Measurements from ENCODE around the gene ANKRD11.

The ANKRD11 gene

DNA sequence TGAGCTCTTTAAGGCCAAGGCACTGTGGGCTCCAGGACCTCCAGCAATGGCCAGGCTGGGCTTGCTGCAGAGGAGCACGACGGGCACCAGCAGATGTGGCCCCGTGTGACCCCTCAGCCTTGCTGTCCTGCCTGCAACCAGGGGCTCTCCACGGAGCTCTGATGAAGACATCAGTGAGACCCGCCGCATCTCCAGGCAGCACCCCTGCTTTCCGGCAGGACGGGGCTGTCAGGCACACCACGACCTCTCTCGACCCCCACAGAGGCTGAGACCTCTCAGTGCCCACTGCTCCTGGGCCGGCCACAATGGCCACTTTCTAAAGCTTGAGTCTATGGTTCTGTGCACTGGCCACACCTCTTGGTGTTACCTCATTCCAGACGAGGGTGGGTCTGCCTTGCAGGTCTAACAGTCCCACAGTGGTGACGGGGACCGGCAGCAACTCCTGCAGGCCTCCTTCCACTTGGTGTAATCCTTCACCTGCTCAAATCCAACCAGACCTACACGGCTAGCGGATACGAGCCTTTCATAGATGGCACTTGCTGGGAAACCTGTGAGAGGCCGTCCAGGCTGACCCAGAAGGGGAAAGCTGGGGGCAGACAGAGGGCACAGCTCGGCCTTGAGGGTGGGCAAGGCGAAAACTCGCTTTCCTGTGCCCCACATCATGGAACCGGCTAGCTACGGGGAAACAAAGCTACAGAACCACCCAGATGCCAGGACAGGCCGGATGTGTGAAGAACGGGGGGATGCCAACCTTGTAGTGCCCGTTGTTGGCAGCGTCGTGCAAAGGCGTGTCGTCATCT is 202.4 kb downstream of the ANKRD11 start:
- Histone ChIP-seq H2AK5ac (ENCODE audit: low read length, severe bottlenecking) (no peak overlapping the region), H3K14ac (ENCODE audit: low read length in 2 of 2) (no peak overlapping the region), H3K18ac (ENCODE audit: low read depth in 1 of 2, low read length in 2 of 2) (no peak overlapping the region), H2BK15ac (ENCODE audit: low read depth, poor library complexity, severe bottlenecking) (no peak overlapping the region), H3K79me1 (replicated peaks; ENCODE audit: low read length, poor library complexity, severe bottlenecking) (peaks cover 57% of the 10 kb centered on the region), H3K23ac (ENCODE audit: low read length in 2 of 2) (no peak overlapping the region), H3K9ac (ENCODE audit: low read length) (no peak overlapping the region), H3K4me2 (ENCODE audit: low read length, poor library complexity, severe bottlenecking) (no peak overlapping the region), H3K4me1 (ENCODE audit: control insufficient read depth, insufficient read depth, low read depth, low read length) (peaks cover 8% of the 10 kb centered on the region), H2BK120ac (ENCODE audit: low read depth, low read length) (no peak overlapping the region), H4K91ac (ENCODE audit: low read length) (no peak overlapping the region), H2AFZ (ENCODE audit: low read depth, low read length) (no peak overlapping the region), H3K27ac (ENCODE audit: low read length, poor library complexity, severe bottlenecking) (no peak overlapping the region), H4K8ac (ENCODE audit: low read length) (no peak overlapping the region), H3K27me3 (ENCODE audit: control insufficient read depth in 1 of 2, insufficient read depth in 1 of 2, low read length in 2 of 2) (no peaks in the 10 kb centered on the region), H2BK5ac (ENCODE audit: low read depth, low read length, poor library complexity, severe bottlenecking) (no peak overlapping the region), H3K4ac (ENCODE audit: low read depth in 1 of 2, low read length in 2 of 2) (no peak overlapping the region), H3K9me3 (ENCODE audit: control insufficient read depth, low read length) (no peaks in the 10 kb centered on the region), H3K36me3 (ENCODE audit: control insufficient read depth in 1 of 2, insufficient read depth in 2 of 2, low read depth in 1 of 2, low read length in 2 of 2) (peaks cover 64 to 77% of the 10 kb centered on the region in 2 experiments), H3K4me3 (ENCODE audit: insufficient read depth in 1 of 2, low read depth in 1 of 2, low read length in 2 of 2) (no peak overlapping the region), H2BK12ac (ENCODE audit: low read length in 2 of 2) (no peak overlapping the region)
- DNase-seq: no peak
- 95% methylated on average over 30 of the region's 30 CpGs for WGBS

DNA sequence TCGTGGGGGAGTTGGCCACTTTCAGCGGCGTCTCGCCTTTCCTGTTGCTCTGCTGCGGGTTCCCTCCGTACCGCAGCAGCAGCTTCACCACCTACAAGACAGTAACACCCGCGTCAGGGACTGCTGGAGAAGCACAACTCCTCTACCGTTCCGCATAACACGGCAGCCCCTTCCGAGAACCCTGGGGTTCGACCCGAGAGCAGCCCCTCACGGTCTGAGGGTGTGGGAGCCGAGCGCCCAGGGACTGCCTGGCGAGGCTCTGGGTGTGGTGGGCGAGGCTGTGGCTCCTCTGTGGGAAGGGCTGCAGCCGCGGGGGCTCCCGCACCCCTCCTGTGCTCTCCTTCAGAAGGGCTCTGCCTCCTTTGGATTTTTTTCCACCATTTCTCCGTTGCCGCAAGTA is 204.3 kb downstream of the ANKRD11 start:
- Histone ChIP-seq H2BK120ac (ENCODE audit: low read depth, low read length) (no peak overlapping the region), H2BK12ac (ENCODE audit: low read length in 2 of 2) (no peak overlapping the region), H3K23ac (ENCODE audit: low read length in 2 of 2) (no peak overlapping the region), H2AK5ac (ENCODE audit: low read length, severe bottlenecking) (no peak overlapping the region), H3K9ac (ENCODE audit: low read length) (no peak overlapping the region), H3K27me3 (ENCODE audit: control insufficient read depth in 1 of 2, insufficient read depth in 1 of 2, low read length in 2 of 2) (no peaks in the 10 kb centered on the region), H3K4me2 (ENCODE audit: low read length, poor library complexity, severe bottlenecking) (no peak overlapping the region), H4K8ac (ENCODE audit: low read length) (no peak overlapping the region), H4K91ac (ENCODE audit: low read length) (no peak overlapping the region), H3K4me3 (ENCODE audit: insufficient read depth in 1 of 2, low read depth in 1 of 2, low read length in 2 of 2) (no peak overlapping the region), H3K79me1 (replicated peaks; ENCODE audit: low read length, poor library complexity, severe bottlenecking) (peaks cover 51% of the 10 kb centered on the region), H3K4me1 (ENCODE audit: control insufficient read depth, insufficient read depth, low read depth, low read length) (peaks cover 2% of the 10 kb centered on the region), H3K14ac (ENCODE audit: low read length in 2 of 2) (no peak overlapping the region), H3K27ac (ENCODE audit: low read length, poor library complexity, severe bottlenecking) (no peak overlapping the region), H3K36me3 (ENCODE audit: control insufficient read depth in 1 of 2, insufficient read depth in 2 of 2, low read depth in 1 of 2, low read length in 2 of 2) (peaks cover 82 to 85% of the 10 kb centered on the region in 2 experiments), H3K9me3 (ENCODE audit: control insufficient read depth, low read length) (no peaks in the 10 kb centered on the region), H2BK5ac (ENCODE audit: low read depth, low read length, poor library complexity, severe bottlenecking) (no peak overlapping the region), H2BK15ac (ENCODE audit: low read depth, poor library complexity, severe bottlenecking) (no peak overlapping the region), H2AFZ (ENCODE audit: low read depth, low read length) (no peak overlapping the region), H3K4ac (ENCODE audit: low read depth in 1 of 2, low read length in 2 of 2) (no peak overlapping the region), H3K18ac (ENCODE audit: low read depth in 1 of 2, low read length in 2 of 2) (no peak overlapping the region)
- WGBS: 96% methylated on average over 25 of the region's 25 CpGs
- no peak for DNase-seq

DNA sequence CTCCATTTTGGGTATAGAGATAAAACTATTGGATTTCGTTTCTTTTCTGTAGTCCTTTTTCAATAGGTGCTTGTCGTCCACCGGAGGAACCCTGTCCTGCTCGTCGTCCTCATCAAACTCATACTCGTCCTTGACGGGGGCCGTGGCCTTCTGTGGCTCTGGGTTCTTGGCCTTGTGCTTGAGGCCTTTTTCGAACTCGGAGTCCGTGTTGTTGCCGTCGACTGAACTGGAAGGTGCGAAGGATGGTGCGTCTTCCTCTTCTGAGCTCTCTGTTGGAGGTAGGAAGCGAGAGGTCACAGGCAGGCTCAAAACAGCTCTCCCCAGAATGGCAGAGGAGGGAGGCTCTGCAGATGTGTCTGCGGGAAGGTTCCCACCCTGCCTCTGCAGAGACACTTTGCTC is 205.0 kb downstream of the ANKRD11 start:
- no peak overlapping the region for H2BK120ac ChIP-seq (ENCODE audit: low read depth, low read length)
- no peak overlapping the region for H3K4me2 ChIP-seq (ENCODE audit: low read length, poor library complexity, severe bottlenecking)
- no peaks in the 10 kb centered on the region for H3K9me3 ChIP-seq (ENCODE audit: control insufficient read depth, low read length)
- H2AFZ ChIP-seq (ENCODE audit: low read depth, low read length): no peak overlapping the region
- H3K4me3 ChIP-seq (ENCODE audit: insufficient read depth in 1 of 2, low read depth in 1 of 2, low read length in 2 of 2): no peak overlapping the region
- H3K36me3 ChIP-seq (ENCODE audit: control insufficient read depth in 1 of 2, insufficient read depth in 2 of 2, low read depth in 1 of 2, low read length in 2 of 2): peaks cover 85 to 88% of the 10 kb centered on the region in 2 experiments
- H3K27me3 ChIP-seq (ENCODE audit: control insufficient read depth in 1 of 2, insufficient read depth in 1 of 2, low read length in 2 of 2): no peaks in the 10 kb centered on the region
- no peak overlapping the region for H3K23ac ChIP-seq (ENCODE audit: low read length in 2 of 2)
- no peak overlapping the region for H4K91ac ChIP-seq (ENCODE audit: low read length)
- no peak overlapping the region for H3K27ac ChIP-seq (ENCODE audit: low read length, poor library complexity, severe bottlenecking)
- H2BK12ac ChIP-seq (ENCODE audit: low read length in 2 of 2): no peak overlapping the region
- H2BK15ac ChIP-seq (ENCODE audit: low read depth, poor library complexity, severe bottlenecking): no peak overlapping the region
- H4K8ac ChIP-seq (ENCODE audit: low read length): no peak overlapping the region
- H3K9ac ChIP-seq (ENCODE audit: low read length): no peak overlapping the region
- H2AK5ac ChIP-seq (ENCODE audit: low read length, severe bottlenecking): no peak overlapping the region
- 97% methylated on average over 17 of the region's 17 CpGs for WGBS
- H3K4ac ChIP-seq (ENCODE audit: low read depth in 1 of 2, low read length in 2 of 2): no peak overlapping the region
- no peak overlapping the region for H2BK5ac ChIP-seq (ENCODE audit: low read depth, low read length, poor library complexity, severe bottlenecking)
- H3K18ac ChIP-seq (ENCODE audit: low read depth in 1 of 2, low read length in 2 of 2): no peak overlapping the region
- H3K14ac ChIP-seq (ENCODE audit: low read length in 2 of 2): no peak overlapping the region
- H3K79me1 ChIP-seq (replicated peaks; ENCODE audit: low read length, poor library complexity, severe bottlenecking): peaks cover 47% of the 10 kb centered on the region
- DNase-seq: no peak
- no peaks in the 10 kb centered on the region for H3K4me1 ChIP-seq (ENCODE audit: control insufficient read depth, insufficient read depth, low read depth, low read length)

DNA sequence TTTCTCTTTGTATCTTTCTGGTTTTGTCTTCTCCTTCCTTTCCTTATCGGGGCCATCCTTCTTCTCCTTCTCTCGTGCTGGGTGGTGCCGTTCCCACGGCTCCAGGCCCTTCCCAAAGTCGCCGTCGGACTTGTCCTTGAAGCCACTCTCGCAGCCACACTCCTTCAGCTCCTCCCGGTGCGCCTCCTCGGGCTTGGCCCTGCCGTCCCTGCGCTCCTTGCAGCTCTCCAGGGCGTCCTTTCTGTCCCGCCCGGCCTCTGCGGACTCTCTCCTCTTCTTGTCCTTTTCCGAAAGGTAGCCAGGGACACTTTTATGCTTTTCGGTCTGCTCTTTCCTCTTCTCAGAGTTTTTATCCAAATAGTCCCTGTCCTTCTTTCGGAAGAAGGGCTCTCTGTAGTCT is 206.9 kb downstream of the ANKRD11 start:
- peaks cover 44% of the 10 kb centered on the region for H3K79me1 ChIP-seq (replicated peaks; ENCODE audit: low read length, poor library complexity, severe bottlenecking)
- no peaks in the 10 kb centered on the region for H3K9me3 ChIP-seq (ENCODE audit: control insufficient read depth, low read length)
- no peak overlapping the region for H3K18ac ChIP-seq (ENCODE audit: low read depth in 1 of 2, low read length in 2 of 2)
- WGBS: 93% methylated on average over 20 of the region's 20 CpGs
- H2AK5ac ChIP-seq (ENCODE audit: low read length, severe bottlenecking): no peak overlapping the region
- H2BK15ac ChIP-seq (ENCODE audit: low read depth, poor library complexity, severe bottlenecking): no peak overlapping the region
- H4K91ac ChIP-seq (ENCODE audit: low read length): no peak overlapping the region
- H3K36me3 ChIP-seq (ENCODE audit: control insufficient read depth in 1 of 2, insufficient read depth in 2 of 2, low read depth in 1 of 2, low read length in 2 of 2): peaks cover 82 to 88% of the 10 kb centered on the region in 2 experiments
- no peak overlapping the region for H3K4me3 ChIP-seq (ENCODE audit: insufficient read depth in 1 of 2, low read depth in 1 of 2, low read length in 2 of 2)
- no peak overlapping the region for H3K9ac ChIP-seq (ENCODE audit: low read length)
- no peaks in the 10 kb centered on the region for H3K27me3 ChIP-seq (ENCODE audit: control insufficient read depth in 1 of 2, insufficient read depth in 1 of 2, low read length in 2 of 2)
- H2BK5ac ChIP-seq (ENCODE audit: low read depth, low read length, poor library complexity, severe bottlenecking): no peak overlapping the region
- H3K27ac ChIP-seq (ENCODE audit: low read length, poor library complexity, severe bottlenecking): no peak overlapping the region
- no peak overlapping the region for H3K4me2 ChIP-seq (ENCODE audit: low read length, poor library complexity, severe bottlenecking)
- H2BK12ac ChIP-seq (ENCODE audit: low read length in 2 of 2): no peak overlapping the region
- no peak for DNase-seq
- no peak overlapping the region for H2BK120ac ChIP-seq (ENCODE audit: low read depth, low read length)
- H3K4ac ChIP-seq (ENCODE audit: low read depth in 1 of 2, low read length in 2 of 2): no peak overlapping the region
- no peak overlapping the region for H3K14ac ChIP-seq (ENCODE audit: low read length in 2 of 2)
- H3K23ac ChIP-seq (ENCODE audit: low read length in 2 of 2): no peak overlapping the region
- H2AFZ ChIP-seq (ENCODE audit: low read depth, low read length): no peak overlapping the region
- H4K8ac ChIP-seq (ENCODE audit: low read length): peak overlapping the region; percentile 36
- H3K4me1 ChIP-seq (ENCODE audit: control insufficient read depth, insufficient read depth, low read depth, low read length): peaks cover 3% of the 10 kb centered on the region

Data from mesenchymal stem cell (in vitro differentiated cells and primary cell).